Measurements from ENCODE around the gene TMEM69. TPM values are rescaled to one million over a fixed set of nuclear protein-coding genes. Genes with fewer than 3 reads are reported as not detected.
"Not testable (repeated sequence)": the region's sequence is repeated elsewhere in the genome, so short reads cannot be mapped to it uniquely, and the experiment has no call there.

The TMEM69 gene
- total RNA-seq, 1 donor from 2014 or later: 23.1 TPM

DNA sequence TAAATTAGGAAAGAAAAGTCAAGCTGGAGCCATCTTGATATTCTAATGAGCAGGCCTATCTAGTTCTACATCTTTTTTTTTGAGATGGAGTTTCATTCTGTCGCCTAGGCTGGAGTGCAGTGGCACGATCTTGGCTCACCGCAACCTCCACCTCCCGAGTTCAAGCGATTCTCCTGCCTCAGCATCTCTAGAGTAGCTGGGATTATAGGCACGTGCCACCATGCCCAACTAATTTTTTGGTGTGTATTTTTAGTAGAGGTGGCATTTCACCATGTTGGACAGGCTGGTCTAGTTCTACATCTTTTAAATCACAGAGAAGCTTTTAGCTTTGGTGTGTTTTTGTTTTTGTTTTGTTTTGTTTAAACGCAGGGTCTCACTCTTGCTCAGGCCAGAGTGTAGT lies 6.8 kb downstream of the TMEM69 start:
- no peak overlapping the region for H3K4me3 Mint-ChIP-seq (ENCODE audit: unreplicated experiment)
- TF ChIP-seq, protein P1, sequence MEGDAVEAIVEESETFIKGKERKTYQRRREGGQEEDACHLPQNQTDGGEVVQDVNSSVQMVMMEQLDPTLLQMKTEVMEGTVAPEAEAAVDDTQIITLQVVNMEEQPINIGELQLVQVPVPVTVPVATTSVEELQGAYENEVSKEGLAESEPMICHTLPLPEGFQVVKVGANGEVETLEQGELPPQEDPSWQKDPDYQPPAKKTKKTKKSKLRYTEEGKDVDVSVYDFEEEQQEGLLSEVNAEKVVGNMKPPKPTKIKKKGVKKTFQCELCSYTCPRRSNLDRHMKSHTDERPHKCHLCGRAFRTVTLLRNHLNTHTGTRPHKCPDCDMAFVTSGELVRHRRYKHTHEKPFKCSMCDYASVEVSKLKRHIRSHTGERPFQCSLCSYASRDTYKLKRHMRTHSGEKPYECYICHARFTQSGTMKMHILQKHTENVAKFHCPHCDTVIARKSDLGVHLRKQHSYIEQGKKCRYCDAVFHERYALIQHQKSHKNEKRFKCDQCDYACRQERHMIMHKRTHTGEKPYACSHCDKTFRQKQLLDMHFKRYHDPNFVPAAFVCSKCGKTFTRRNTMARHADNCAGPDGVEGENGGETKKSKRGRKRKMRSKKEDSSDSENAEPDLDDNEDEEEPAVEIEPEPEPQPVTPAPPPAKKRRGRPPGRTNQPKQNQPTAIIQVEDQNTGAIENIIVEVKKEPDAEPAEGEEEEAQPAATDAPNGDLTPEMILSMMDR (IDR thresholded peaks at IDR 0.05): no peak
- no peaks in the 10 kb centered on the region for H3K9me3 Mint-ChIP-seq (ENCODE audit: unreplicated experiment)
- peaks cover 22% of the 10 kb centered on the region for H3K36me3 Mint-ChIP-seq (ENCODE audit: unreplicated experiment)
- H3K27ac Mint-ChIP-seq (ENCODE audit: unreplicated experiment): no peak overlapping the region
- H3K27me3 Mint-ChIP-seq (ENCODE audit: unreplicated experiment): no peaks in the 10 kb centered on the region
- peaks cover under 1% of the 10 kb centered on the region for H3K4me1 Mint-ChIP-seq (ENCODE audit: unreplicated experiment)
- DNase-seq (ENCODE audit: extremely low spot score, unreplicated experiment): no peak

DNA sequence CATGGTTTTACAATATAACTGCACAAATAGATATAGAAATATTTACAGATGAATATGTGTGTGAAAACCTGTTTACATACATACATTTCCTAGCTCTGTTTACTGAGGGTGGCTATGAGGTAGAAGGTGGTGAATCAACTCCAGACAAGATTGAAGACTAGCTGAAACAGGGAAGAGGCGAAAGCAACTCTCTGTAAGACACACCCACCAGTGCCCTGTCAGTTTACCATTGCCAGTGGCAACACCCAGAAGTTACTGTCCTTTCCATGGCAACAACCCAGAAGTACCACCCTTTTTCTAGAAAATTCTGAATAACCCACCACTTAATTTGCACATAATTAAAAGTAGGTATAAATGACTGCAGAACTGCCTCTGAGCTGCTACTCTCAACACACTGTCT lies 16.7 kb downstream of the TMEM69 start:
- DNase-seq (ENCODE audit: extremely low spot score, unreplicated experiment): no peak
- Mint-ChIP-seq H3K4me1 (ENCODE audit: unreplicated experiment) (no peaks in the 10 kb centered on the region), H3K4me3 (ENCODE audit: unreplicated experiment) (no peak overlapping the region), H3K9me3 (ENCODE audit: unreplicated experiment) (peaks cover 5% of the 10 kb centered on the region), H3K36me3 (ENCODE audit: unreplicated experiment) (peaks cover 26% of the 10 kb centered on the region), H3K27me3 (ENCODE audit: unreplicated experiment) (no peaks in the 10 kb centered on the region), H3K27ac (ENCODE audit: unreplicated experiment) (no peak overlapping the region)
- TF ChIP-seq, protein P1 (IDR thresholded peaks at IDR 0.05): no peak

- Mint-ChIP-seq H3K4me3 (ENCODE audit: unreplicated experiment) (no peak overlapping the region), H3K27ac (ENCODE audit: unreplicated experiment) (no peak overlapping the region)
- DNase-seq (ENCODE audit: extremely low spot score, unreplicated experiment): no peak
Measured at GRCh38 chr1:45713711-45714110, 25.7 kb downstream of the TMEM69 start.

DNA sequence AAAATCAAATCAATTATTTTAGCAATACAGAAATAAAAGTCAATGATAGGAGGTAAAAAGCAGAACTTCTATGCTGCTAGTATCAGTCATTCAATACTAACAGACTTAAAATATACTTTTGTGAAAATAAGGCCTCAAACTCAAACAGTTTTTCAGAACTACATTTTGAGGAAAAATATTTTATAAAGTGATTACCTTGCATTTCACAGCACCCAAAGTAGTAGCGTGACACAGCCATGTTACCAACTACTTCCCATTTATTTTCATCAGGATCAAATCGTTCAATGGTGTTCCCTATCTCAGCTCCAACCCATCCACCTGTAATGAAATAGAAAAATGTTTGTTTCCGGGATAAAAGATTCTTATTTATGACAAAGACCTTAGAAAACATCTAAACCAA lies 28.7 kb downstream of the TMEM69 start:
- Mint-ChIP-seq H3K27me3 (ENCODE audit: unreplicated experiment) (no peaks in the 10 kb centered on the region), H3K9me3 (ENCODE audit: unreplicated experiment) (no peaks in the 10 kb centered on the region), H3K27ac (ENCODE audit: unreplicated experiment) (no peak overlapping the region), H3K4me3 (ENCODE audit: unreplicated experiment) (no peak overlapping the region), H3K36me3 (ENCODE audit: unreplicated experiment) (peaks cover 33% of the 10 kb centered on the region), H3K4me1 (ENCODE audit: unreplicated experiment) (peaks cover 21% of the 10 kb centered on the region)
- DNase-seq (ENCODE audit: extremely low spot score, unreplicated experiment): no peak
- TF ChIP-seq, protein P1 (IDR thresholded peaks at IDR 0.05): no peak

More at GRCh38 chr1:45713711-45714110, 25.7 kb downstream of the TMEM69 start:
- H3K9me3 Mint-ChIP-seq (ENCODE audit: unreplicated experiment): no peaks in the 10 kb centered on the region
- no peaks in the 10 kb centered on the region for H3K27me3 Mint-ChIP-seq (ENCODE audit: unreplicated experiment)
- H3K4me1 Mint-ChIP-seq (ENCODE audit: unreplicated experiment): peaks cover 7% of the 10 kb centered on the region
- peaks cover 36% of the 10 kb centered on the region for H3K36me3 Mint-ChIP-seq (ENCODE audit: unreplicated experiment)
- TF ChIP-seq, protein P1 (IDR thresholded peaks at IDR 0.05): no peak

GRCh38 chr1:45717386-45717785 lies 29.4 kb downstream of the TMEM69 start:
- H3K4me3 Mint-ChIP-seq (ENCODE audit: unreplicated experiment); H3K27ac Mint-ChIP-seq (ENCODE audit: unreplicated experiment); H3K27me3 Mint-ChIP-seq (ENCODE audit: unreplicated experiment); H3K9me3 Mint-ChIP-seq (ENCODE audit: unreplicated experiment); DNase-seq (ENCODE audit: extremely low spot score, unreplicated experiment): not testable (repeated sequence)
- peaks cover 21% of the 10 kb centered on the region for H3K4me1 Mint-ChIP-seq (ENCODE audit: unreplicated experiment)
- H3K36me3 Mint-ChIP-seq (ENCODE audit: unreplicated experiment): peaks cover 28% of the 10 kb centered on the region

DNA sequence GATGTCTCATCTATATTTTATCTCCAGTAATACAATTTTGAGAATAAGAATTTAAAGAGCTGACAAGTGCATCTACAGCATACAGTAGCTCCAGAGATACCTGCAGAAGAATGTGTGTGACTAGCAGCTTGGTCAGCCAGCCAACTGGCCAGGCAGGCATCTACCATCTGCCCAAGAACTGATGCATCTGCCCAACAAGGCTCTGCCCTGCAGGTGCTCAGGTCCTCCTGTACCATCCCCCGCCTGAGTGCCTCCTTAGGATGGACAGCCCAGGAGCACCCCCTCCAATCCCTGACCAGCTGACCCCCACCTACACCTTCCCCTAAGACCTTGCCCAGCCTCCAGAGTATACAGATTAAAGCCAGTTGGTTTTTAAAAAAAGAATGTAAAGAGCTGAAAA lies 30.3 kb downstream of the TMEM69 start:
- Mint-ChIP-seq H3K27me3 (ENCODE audit: unreplicated experiment) (no peaks in the 10 kb centered on the region), H3K36me3 (ENCODE audit: unreplicated experiment) (peaks cover 25% of the 10 kb centered on the region), H3K27ac (ENCODE audit: unreplicated experiment) (no peak overlapping the region), H3K4me3 (ENCODE audit: unreplicated experiment) (no peak overlapping the region), H3K4me1 (ENCODE audit: unreplicated experiment) (peaks cover 28% of the 10 kb centered on the region), H3K9me3 (ENCODE audit: unreplicated experiment) (no peaks in the 10 kb centered on the region)
- TF ChIP-seq, protein P1 (IDR thresholded peaks at IDR 0.05): no peak
- DNase-seq (ENCODE audit: extremely low spot score, unreplicated experiment): no peak

All from osteocyte (in vitro differentiated cells).